ENCODE measurements around the gene PNMA6A. TPM values are rescaled to one million over a fixed set of nuclear protein-coding genes. Genes with fewer than 3 reads are reported as not detected.

PNMA6A gene
- total and polyA plus RNA-seq, 2 of the 13 experiments (the other 11 are each of a cell fraction or from before 2014, with no cell fraction given), result 0.11 to 0.66 TPM

DNA sequence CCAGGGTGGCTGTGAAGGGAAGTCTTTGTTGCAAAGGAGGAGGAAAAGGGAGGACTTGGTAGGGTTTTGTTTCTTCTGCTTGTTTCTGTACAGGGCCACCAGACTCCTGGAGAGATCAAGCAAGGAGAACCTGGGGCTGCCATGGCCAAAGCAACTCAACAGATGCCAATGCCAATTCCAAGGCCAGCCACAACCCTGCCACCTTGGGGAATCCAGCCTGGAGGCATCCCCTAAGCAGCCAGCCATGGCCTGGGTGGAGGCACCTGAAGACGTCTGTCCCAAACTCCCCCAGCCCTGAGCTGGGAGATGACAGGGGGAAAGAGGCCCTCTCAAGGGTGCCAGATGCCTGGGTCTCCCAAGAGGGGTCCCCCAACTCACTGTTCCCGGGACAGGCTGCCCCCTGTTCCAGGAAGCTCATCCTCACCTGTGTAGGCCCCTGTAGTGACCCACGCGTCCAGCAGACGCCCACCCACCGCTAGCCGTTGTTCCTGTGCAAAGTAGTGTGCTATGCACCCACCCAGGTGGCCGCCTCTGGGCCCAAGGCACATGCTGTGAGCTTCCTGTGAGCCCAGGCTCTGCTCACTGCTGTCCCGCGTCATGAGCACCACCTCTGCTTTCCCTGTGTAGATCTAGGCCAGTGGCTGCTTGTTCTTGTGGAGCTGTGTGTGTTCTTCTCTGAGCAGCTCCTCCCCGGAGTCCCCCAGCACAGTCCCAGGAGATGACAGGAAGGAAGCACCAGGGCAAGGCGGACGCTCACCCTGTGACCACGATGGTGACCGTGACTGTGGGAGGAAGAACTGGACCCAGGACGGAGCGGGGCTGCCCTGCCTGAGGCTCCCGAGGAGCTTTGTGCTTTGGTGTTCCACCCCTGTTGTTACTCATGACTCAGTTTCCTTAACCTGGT, 12.8 kb upstream of the PNMA6A start:
- Histone ChIP-seq H4K20me1 (ENCODE audit: insufficient read depth, low read length) (no peaks in the 10 kb centered on the region), H3K79me2 (ENCODE audit: insufficient read depth, low read length) (no peaks in the 10 kb centered on the region), H3K4me2 (ENCODE audit: low read depth, low read length) (no peak overlapping the region), H2AFZ (ENCODE audit: low read length) (no peak overlapping the region), H3K27ac (ENCODE audit: extremely low read length, insufficient read depth, low read length) (no peak overlapping the region), H3K27me3 (ENCODE audit: control insufficient read depth in 1 of 2, insufficient read depth in 2 of 2, low read length in 2 of 2) (no peaks in the 10 kb centered on the region), H3K9ac (ENCODE audit: insufficient read depth, low read depth, low read length) (no peak overlapping the region), H3K9me3 (ENCODE audit: low read length) (no peaks in the 10 kb centered on the region), H3K4me1 (ENCODE audit: insufficient read depth, low read length) (peaks cover 28% of the 10 kb centered on the region), H3K4me3 (replicated peaks in 1 of 3; ENCODE audit: insufficient read depth in 1 of 3, low read depth in 2 of 3, low read length in 3 of 3) (no peak overlapping the region), H3K36me3 (replicated peaks in 1 of 2; ENCODE audit: control insufficient read depth in 1 of 2, insufficient read depth in 2 of 2, low read length in 2 of 2) (no peaks in the 10 kb centered on the region)
- CTCF ChIA-PET (ENCODE audit: low intra/inter-chr PET ratio, low total read pairs), result no interaction called here
- BruUV-seq (replicated peaks), result no TSS peak
- FAIRE-seq, result no peak
- WGBS (ENCODE audit: low lambda C conversion rate), result 80% methylated on average over 1 of the region's 18 CpGs
- intact Hi-C loops (cut with micrococcal nuclease; ENCODE audit: unreplicated experiment), result no loop called here
- no peak for TF ChIP-seq TAF15 (IDR thresholded peaks at IDR 0.05; ENCODE audit: low read depth, low read length, poor library complexity, severe bottlenecking)
- POLR2A ChIA-PET, result no interaction called here
- in situ Hi-C loops (cut with HindIII; ENCODE audit: extremely low pct_ligation_motif_present, low pct_unique_long_range_greater_than_20kb), result no loop called here
- no peak for DNase-seq (ENCODE audit: low spot score)
- no peak for ATAC-seq

DNA sequence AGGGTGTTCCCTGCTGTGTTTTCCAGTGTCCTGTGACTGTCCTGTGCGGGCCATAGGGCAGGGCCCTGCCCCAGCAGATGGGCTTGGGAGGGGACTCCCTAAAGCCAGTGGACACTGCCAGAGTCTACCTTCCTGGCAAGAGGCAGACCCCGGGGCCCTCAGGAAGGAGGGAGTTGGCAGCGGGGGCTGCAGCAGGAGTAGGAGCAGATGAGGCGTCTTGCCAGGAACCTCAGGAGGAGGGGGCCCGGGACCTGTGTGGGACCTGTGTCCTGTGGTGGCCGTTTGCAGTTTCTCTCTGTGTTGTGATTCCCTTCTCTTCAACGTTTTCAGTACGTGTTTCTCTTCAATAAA, 12.2 kb upstream of the PNMA6A start:
- H4K20me1 ChIP-seq (ENCODE audit: insufficient read depth, low read length), result no peaks in the 10 kb centered on the region
- WGBS (ENCODE audit: low lambda C conversion rate), result 71% methylated on average over 7 of the region's 8 CpGs
- H3K36me3 ChIP-seq (replicated peaks in 1 of 2; ENCODE audit: control insufficient read depth in 1 of 2, insufficient read depth in 2 of 2, low read length in 2 of 2), result no peaks in the 10 kb centered on the region
- ChIA-PET POLR2A (no interaction called here), CTCF (ENCODE audit: low intra/inter-chr PET ratio, low total read pairs) (no interaction called here)
- H3K4me2 ChIP-seq (ENCODE audit: low read depth, low read length), result no peak overlapping the region
- no peak for TF ChIP-seq KLF16 (CRISPR knock-in tag; IDR thresholded peaks at IDR 0.05)
- TF ChIP-seq NR2C2 (CRISPR knock-in tag; IDR thresholded peaks at IDR 0.05; ENCODE audit: borderline replicate concordance), result no peak
- TF ChIP-seq, protein P1, sequence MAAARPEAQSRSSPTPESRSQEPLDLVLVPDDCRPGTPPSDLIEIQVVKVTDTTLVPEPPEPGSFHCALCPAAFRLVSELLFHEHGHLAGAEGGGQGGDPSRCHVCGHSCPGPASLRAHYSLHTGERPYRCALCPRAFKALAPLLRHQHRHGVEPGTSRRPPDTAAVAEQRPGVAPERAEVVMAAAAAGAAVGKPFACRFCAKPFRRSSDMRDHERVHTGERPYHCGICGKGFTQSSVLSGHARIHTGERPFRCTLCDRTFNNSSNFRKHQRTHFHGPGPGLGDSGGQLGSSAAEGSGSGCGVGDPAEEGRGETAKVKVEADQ (CRISPR knock-in tag; IDR thresholded peaks at IDR 0.05; ENCODE audit: borderline replicate concordance), result no peak
- TF ChIP-seq TEAD3 (CRISPR knock-in tag; optimal IDR thresholded peaks at IDR 0.05; ENCODE audit: borderline replicate concordance), result no peak
- TF ChIP-seq ZNF7 (CRISPR knock-in tag; IDR thresholded peaks at IDR 0.05), result no peak
- ATAC-seq (no peak), FAIRE-seq (no peak), DNase-seq (ENCODE audit: low spot score) (no peak)
- no peaks in the 10 kb centered on the region for H3K27me3 ChIP-seq (ENCODE audit: control insufficient read depth in 1 of 2, insufficient read depth in 2 of 2, low read length in 2 of 2)
- no peak overlapping the region for H3K9ac ChIP-seq (ENCODE audit: insufficient read depth, low read depth, low read length)
- H3K27ac ChIP-seq (ENCODE audit: extremely low read length, insufficient read depth, low read length), result no peak overlapping the region
- H2AFZ ChIP-seq (ENCODE audit: low read length), result no peak overlapping the region
- H3K4me1 ChIP-seq (ENCODE audit: insufficient read depth, low read length), result peaks cover 32% of the 10 kb centered on the region
- no TSS peak for BruUV-seq (replicated peaks)
- intact Hi-C loops (cut with micrococcal nuclease; ENCODE audit: unreplicated experiment), result no loop called here
- H3K79me2 ChIP-seq (ENCODE audit: insufficient read depth, low read length), result no peaks in the 10 kb centered on the region
- no peak overlapping the region for H3K4me3 ChIP-seq (replicated peaks in 1 of 3; ENCODE audit: insufficient read depth in 1 of 3, low read depth in 2 of 3, low read length in 3 of 3)
- in situ Hi-C loops (cut with HindIII; ENCODE audit: extremely low pct_ligation_motif_present, low pct_unique_long_range_greater_than_20kb), result no loop called here
- no peaks in the 10 kb centered on the region for H3K9me3 ChIP-seq (ENCODE audit: low read length)
